Testis (tissue), 2 donors: ENCODE data around the gene ZNF148.

Source experiments
- CTCF ChIP-seq, 3 experiments: fragments of 450-650 bp in 2 of 3; fragments of 200-600 bp in 1 of 3; sonication (generic) in 1 of 3; IDR thresholded peaks; one replicate each; pipeline ENCODE4 v1.5.1; 2016 to 2019; ENCODE audit warnings: antibody characterized with exemption in 3 of 3, mild to moderate bottlenecking in 2 of 3, moderate library complexity in 1 of 3
- POLR2A ChIP-seq: fragments of 450-650 bp; IDR thresholded peaks from one replicate; pipeline ENCODE4 v1.6.1; 2017; ENCODE audit warnings: antibody characterized with exemption, mild to moderate bottlenecking, moderate library complexity

GRCh38 chr3:125313060-125313635 lies 62.0 kb downstream of the ZNF148 start:
- TF ChIP-seq CTCF (IDR thresholded peaks at IDR 0.05): no peak
- TF ChIP-seq POLR2A: no peak
